Diencephalon (tissue), 1 donor: ENCODE results near the gene SPATS2L. TPM values are rescaled to one million over a fixed set of nuclear protein-coding genes. Genes with fewer than 3 reads are reported as not detected.

Experiments used
- small RNA-seq: library from RNA; depleted of rRNA; stranded (forward); fragments of <200 nt; gene quantifications from one replicate; pipeline ENCODE3, GENCODE V24; 2014
- total RNA-seq: library from RNA; depleted of rRNA; stranded (reverse); fragments of >200 nt; gene quantifications from one replicate; pipeline ENCODE4 v1.2.3, GENCODE V29; 2014

The SPATS2L gene, protein sequence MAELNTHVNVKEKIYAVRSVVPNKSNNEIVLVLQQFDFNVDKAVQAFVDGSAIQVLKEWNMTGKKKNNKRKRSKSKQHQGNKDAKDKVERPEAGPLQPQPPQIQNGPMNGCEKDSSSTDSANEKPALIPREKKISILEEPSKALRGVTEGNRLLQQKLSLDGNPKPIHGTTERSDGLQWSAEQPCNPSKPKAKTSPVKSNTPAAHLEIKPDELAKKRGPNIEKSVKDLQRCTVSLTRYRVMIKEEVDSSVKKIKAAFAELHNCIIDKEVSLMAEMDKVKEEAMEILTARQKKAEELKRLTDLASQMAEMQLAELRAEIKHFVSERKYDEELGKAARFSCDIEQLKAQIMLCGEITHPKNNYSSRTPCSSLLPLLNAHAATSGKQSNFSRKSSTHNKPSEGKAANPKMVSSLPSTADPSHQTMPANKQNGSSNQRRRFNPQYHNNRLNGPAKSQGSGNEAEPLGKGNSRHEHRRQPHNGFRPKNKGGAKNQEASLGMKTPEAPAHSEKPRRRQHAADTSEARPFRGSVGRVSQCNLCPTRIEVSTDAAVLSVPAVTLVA
- total RNA-seq: 80.5 TPM

GRCh38 chr2:200306196-200306930 lies at the start of gene SPATS2L:
SPATS2L (plus strand) TSS chr2:200306693; CDS start chr2:200389245, 82,552 bp downstream.

DNA sequence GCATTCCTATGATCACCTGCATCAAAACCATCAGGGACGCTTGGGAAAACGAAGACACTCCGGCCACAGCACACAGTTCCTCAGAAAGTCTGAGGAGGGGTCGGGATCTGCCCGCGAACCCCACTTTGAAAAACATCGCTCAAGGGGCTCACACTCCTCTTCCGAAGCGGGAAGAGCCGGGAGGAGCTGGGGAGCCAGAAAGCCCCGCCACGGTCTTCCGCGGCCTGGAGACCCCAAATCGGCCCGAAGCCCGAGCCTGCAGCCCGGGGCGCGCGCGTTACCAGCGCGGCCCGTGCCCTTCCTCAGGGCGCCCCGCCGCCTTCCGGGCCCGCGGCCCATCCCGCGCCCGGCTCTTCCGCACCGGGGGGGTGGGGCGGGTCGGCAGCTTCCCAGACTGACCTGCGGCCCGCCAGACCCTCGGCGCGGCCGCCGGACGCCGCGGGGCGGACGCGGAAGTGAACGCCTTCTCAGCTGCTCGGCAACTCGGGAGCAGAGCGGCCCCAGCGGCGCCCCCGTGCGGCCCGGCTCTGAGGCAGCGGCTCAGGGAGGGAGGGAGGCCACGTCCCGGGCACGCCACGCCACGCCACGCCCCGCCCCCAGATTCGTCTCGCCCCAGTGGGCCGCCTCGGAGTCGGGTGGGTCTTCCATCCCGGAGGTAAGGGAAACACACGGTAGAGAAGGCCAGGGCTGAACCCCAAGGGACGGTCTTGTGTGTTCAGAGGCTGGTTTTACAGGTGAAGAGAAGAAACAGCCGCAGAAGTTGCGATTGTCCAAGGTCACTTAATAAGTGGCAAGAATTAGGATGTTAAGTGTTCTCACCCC lies 203.3 kb downstream of the SPATS2L start, which contains the start of gene KCTD18:
Gene KCTD18, minus strand, starts transcription at position 457 of the 822 bp plus-strand sequence. CDS start 3,052 bp downstream, outside the sequence.

DNA sequence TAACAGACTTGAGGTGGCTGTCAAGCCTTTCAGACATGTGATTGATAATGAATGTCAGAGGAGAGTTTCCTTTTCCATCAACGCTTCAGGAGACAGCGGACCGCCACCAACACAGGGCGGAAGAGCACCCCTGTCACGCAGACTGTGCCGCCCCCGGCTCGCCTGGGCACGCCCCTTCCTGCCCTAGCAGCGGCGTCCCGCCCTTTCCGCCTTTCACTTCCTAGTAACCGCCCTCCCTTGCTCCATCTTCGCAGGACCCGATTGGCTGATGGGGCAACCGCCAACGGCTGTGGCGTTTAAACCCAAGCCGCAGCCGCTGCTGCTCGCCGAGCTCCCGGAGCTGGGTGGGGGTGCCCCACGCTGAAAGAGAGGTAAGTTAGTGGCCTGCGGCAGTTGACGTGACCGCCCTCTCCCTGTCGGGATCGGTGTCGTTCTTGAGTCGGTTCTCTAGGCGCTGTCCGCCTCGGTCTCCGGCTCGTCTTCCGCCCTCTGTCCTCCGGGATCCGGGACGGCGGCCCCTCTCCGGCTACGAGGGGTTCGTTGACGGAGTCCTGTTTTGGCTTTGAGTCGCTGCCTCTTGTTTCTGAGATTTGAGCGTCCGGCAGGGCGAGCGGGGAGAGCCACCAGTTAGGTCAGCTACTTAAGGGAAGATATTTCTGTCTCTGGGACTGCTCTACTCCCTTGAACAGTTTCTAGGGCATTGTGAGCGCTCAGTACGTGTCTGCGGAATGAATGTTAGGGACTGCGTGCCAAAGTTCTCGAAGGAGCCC lies 219.6 kb downstream of the SPATS2L start, which contains the start of gene SGO2:
Gene SGO2, plus strand, starts transcription at position 326 of the 770 bp plus-strand sequence. CDS start 6,769 bp downstream, outside the sequence.

Small RNA genes lying within 50 kb of the gene (small RNA-seq; reads per million reads assigned to genes)
- gene RNY4P34: 0.08 reads per million

Other genes starting within 250 kb of the SPATS2L start
- 11.5 TPM for gene KCTD18, start 203.4 kb downstream of the SPATS2L start, total RNA-seq
- gene SGO2, start 219.5 kb downstream of the SPATS2L start, total RNA-seq: 9.5 TPM